HUES6 (cell line): ENCODE measurements around the gene KIF26A.

ENCODE experiments used
- H3K27ac ChIP-seq: 2 replicates; pipeline ENCODE4 v1.7.0; 2013; ENCODE audit warnings: low read depth, mild to moderate bottlenecking, low read length, inconsistent platforms
- H3K27me3 ChIP-seq: 2 replicates; pipeline ENCODE4 v1.6.1; 2013; ENCODE audit warnings: low read length; ENCODE audit not compliant: control insufficient read depth, insufficient read depth
- H3K36me3 ChIP-seq: 2 replicates; pipeline ENCODE4 v1.6.1; 2013; ENCODE audit warnings: low read length; ENCODE audit not compliant: control insufficient read depth, insufficient read depth
- H3K4me1 ChIP-seq: 2 replicates; pipeline ENCODE4 v1.6.1; 2013; ENCODE audit warnings: low read length; ENCODE audit not compliant: control insufficient read depth, insufficient read depth
- H3K4me3 ChIP-seq: 2 replicates; pipeline ENCODE4 v1.5.1; 2013; ENCODE audit warnings: low read depth, low read length
- H3K9ac ChIP-seq: one replicate; pipeline ENCODE4 v1.6.1; 2013; ENCODE audit warnings: mild to moderate bottlenecking, low read length
- H3K9me3 ChIP-seq: 2 replicates; pipeline ENCODE4 v1.6.1; 2013; ENCODE audit warnings: low read depth, low read length; ENCODE audit not compliant: control insufficient read depth, insufficient read depth

Gene KIF26A

GRCh38 chr14:104142946-104143470 is 4.6 kb downstream of the KIF26A start:
- Histone ChIP-seq H3K4me1 (peaks cover 38% of the 10 kb centered on the region), H3K9ac (no peak overlapping the region), H3K9me3 (no peaks in the 10 kb centered on the region), H3K27me3 (peaks cover 3% of the 10 kb centered on the region), H3K36me3 (peaks cover 4% of the 10 kb centered on the region; the same call in 1 of the 2 replicates), H3K4me3 (no peak overlapping the region), H3K27ac (no peak overlapping the region)

DNA sequence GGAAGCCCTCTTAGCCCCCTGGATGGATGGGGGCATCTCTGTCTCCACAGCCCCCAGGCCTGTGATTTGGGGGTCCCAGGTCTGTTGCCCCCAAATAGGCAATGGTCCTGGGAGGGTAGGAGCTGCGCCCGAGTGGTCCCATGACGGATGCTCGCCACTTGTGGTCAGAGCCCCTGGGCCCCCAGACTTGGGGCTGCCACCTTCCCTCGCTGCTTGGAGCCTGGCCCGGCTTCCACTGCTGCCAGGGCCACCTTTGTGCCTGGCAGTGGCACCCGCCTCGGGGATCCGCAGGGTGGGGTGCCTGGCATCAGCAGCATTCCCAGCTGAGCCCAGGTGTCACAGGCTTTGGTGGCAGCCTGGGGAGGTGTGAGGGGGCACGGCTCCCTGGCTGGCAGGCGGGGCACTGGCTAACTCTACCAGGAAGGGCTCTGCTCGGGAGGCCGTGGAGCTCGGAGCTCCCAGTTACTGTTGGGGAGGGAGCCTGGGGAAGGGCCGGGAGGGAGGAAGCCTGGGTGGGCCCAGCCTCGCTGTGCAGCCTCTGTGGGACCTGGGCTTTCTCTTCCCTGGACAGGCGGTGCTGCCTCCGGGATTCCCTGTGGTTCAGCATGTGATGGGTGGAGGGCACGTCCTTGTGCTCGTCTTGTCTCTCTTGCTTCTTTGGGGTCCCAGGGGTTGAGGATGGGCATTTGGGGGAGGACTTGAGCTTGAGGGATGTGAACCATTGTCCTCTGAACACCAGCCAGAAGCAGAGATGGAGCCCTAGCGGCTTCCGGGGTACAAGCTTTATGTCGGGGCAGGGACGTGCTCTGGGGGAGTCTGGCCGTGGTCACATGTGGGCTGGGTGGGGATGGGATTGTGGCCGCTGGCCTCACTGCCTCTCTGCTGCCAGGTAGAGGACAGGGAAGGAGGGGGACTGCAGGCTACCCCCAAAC is 5.4 kb downstream of the KIF26A start:
- Histone ChIP-seq H3K36me3 (peaks cover 4% of the 10 kb centered on the region; the same call in 1 of the 2 replicates), H3K4me1 (peaks cover 45% of the 10 kb centered on the region), H3K4me3 (no peak overlapping the region), H3K9me3 (no peaks in the 10 kb centered on the region), H3K27me3 (peaks cover 3% of the 10 kb centered on the region; the same call in 1 of the 2 replicates), H3K9ac (no peak overlapping the region), H3K27ac (no peak overlapping the region)

- H3K4me1 ChIP-seq: peaks cover 47% of the 10 kb centered on the region
- no peak overlapping the region for H3K27ac ChIP-seq
- H3K36me3 ChIP-seq: peaks cover 4% of the 10 kb centered on the region; the same call in 1 of the 2 replicates
- no peaks in the 10 kb centered on the region for H3K9me3 ChIP-seq
- H3K9ac ChIP-seq: no peak overlapping the region
- no peak overlapping the region for H3K4me3 ChIP-seq
- H3K27me3 ChIP-seq: no peaks in the 10 kb centered on the region
Measured at GRCh38 chr14:104144453-104144790, 6.0 kb downstream of the KIF26A start.

- Histone ChIP-seq H3K9me3 (no peaks in the 10 kb centered on the region), H3K4me1 (peaks cover 45% of the 10 kb centered on the region), H3K4me3 (no peak overlapping the region), H3K27me3 (no peaks in the 10 kb centered on the region), H3K27ac (no peak overlapping the region), H3K36me3 (peaks cover 4% of the 10 kb centered on the region; the same call in 1 of the 2 replicates), H3K9ac (no peak overlapping the region)
Measured at GRCh38 chr14:104144911-104145825, 6.8 kb downstream of the KIF26A start.

DNA sequence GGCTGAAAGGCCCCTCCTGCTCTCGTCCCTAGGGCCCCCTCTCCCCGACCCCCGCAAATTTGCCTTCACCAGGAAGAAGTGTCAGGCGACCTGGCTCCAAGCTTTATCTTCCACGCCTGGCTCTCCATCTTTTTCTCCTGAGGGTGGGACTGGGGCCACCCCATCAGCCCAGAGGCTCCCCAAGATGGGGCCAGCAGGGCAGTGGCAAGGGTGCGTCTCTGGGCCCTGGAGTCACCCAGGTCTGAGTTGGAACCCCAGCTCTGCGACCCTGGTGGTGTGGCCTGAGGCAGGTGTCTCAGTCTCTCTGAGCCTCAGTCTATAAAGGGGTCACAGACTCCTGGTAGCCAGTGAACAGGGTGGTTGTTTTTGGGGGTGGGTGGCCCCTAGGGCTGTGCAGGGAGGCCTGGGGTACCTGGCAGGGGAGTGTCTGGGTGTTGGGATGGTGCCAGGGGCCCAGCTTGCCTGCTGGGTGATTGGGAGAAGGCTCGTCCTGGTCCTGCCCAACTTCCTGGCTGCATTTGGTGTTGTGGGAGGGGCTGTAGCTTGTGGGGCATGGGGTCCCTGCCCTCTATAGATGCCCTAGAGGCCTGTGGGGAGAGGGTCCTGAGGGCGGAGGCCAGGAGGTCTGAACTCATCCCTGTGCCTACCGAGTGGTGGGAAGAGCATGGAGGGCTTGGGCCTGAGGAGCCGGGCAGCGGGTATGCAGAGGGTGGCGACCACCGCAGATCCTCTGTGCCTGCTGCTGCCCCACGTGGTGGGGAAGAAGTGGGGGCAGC is 7.6 kb downstream of the KIF26A start:
- Histone ChIP-seq H3K4me3 (no peak overlapping the region), H3K9ac (no peak overlapping the region), H3K27ac (no peak overlapping the region), H3K27me3 (no peaks in the 10 kb centered on the region), H3K36me3 (peaks cover 4% of the 10 kb centered on the region; the same call in 1 of the 2 replicates), H3K4me1 (peaks cover 45% of the 10 kb centered on the region), H3K9me3 (no peaks in the 10 kb centered on the region)

- no peak overlapping the region for H3K4me3 ChIP-seq
- H3K27me3 ChIP-seq: no peaks in the 10 kb centered on the region
- H3K9ac ChIP-seq: no peak overlapping the region
- no peak overlapping the region for H3K27ac ChIP-seq
- H3K4me1 ChIP-seq: peaks cover 42% of the 10 kb centered on the region
- no peaks in the 10 kb centered on the region for H3K9me3 ChIP-seq
- H3K36me3 ChIP-seq: peaks cover 1% of the 10 kb centered on the region; the same call in 1 of the 2 replicates
Measured at GRCh38 chr14:104146651-104147345, 8.4 kb downstream of the KIF26A start.

- Histone ChIP-seq H3K4me3 (no peak overlapping the region), H3K27ac (peak overlapping the region; percentile 46; the same call in 1 of the 2 replicates), H3K9ac (no peak overlapping the region), H3K27me3 (no peaks in the 10 kb centered on the region), H3K36me3 (peaks cover 8% of the 10 kb centered on the region), H3K4me1 (peaks cover 41% of the 10 kb centered on the region), H3K9me3 (no peaks in the 10 kb centered on the region)
Measured at GRCh38 chr14:104147346-104148125, 9.1 kb downstream of the KIF26A start.

DNA sequence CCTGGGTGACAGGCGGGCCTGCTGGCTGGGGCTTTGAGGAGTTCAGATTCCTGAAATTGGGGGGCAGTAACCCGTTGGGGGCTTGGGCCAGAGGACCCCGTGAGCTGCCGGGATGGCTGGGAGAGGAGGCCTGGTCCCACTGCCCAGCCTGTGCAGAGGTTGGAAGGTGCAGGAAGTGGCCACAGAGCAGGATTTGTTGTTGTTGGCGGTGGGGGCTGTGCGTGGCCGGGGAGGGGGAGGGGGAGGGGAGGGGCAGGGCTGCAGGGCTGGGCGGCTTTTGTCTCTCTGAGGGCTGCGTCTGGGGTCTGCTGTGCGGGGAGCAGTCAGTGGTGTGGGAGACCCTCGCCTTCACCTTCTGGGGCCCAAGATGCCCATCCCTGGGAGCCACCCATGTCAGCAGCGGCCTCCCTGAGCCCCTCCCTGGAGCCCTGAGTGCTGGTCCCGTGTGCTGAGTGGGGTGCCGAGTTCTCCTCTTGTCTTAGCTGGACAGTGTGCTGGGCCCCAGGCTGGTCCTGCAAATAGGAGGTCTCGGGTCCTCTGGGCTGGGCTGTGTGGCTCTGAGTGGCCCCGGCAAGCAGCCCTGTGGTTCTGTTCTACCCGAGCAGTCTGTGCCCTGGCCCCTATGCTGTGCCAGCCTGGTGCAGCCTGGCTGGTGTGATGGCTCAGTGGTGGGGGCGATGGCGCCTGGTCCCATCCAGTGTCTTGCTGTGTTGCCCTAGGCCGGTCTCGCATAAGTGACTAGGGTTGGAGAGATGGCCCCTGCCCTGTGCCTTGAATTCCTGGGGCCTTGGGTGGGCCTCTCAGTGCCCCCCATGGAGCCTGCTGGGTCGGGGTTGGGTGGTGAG is 10.3 kb downstream of the KIF26A start:
- H3K27me3 ChIP-seq: no peaks in the 10 kb centered on the region
- H3K36me3 ChIP-seq: peaks cover 13% of the 10 kb centered on the region
- H3K4me3 ChIP-seq: no peak overlapping the region
- H3K27ac ChIP-seq: peak overlapping the region; percentile 73
- H3K4me1 ChIP-seq: peaks cover 41% of the 10 kb centered on the region
- peak overlapping the region; percentile 67 for H3K9ac ChIP-seq
- no peaks in the 10 kb centered on the region for H3K9me3 ChIP-seq

DNA sequence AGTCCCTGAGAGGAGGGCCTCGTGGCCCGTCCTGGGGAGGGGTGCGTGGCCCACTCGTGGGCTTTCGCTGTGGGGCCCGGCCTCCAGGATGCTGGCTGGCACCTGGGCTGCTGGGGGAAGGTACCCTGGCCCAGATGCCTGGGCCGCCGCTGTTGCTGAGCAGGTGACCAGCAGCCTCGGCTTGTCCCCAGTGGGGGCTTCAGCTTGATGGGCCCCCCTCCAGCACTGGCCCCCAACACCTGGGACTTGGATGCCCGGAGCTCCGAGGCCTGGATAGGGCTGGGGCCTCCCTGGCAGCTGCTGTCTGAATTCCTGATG is 10.8 kb downstream of the KIF26A start:
- H3K9ac ChIP-seq: peak overlapping the region; percentile 72
- H3K27ac ChIP-seq: peak overlapping the region; percentile 73
- H3K4me1 ChIP-seq: peaks cover 41% of the 10 kb centered on the region
- H3K9me3 ChIP-seq: no peaks in the 10 kb centered on the region
- H3K36me3 ChIP-seq: peaks cover 15% of the 10 kb centered on the region
- H3K27me3 ChIP-seq: no peaks in the 10 kb centered on the region
- no peak overlapping the region for H3K4me3 ChIP-seq
